A549 (cell line): ENCODE data around the gene NPRL2. TPM values are rescaled to one million over a fixed set of nuclear protein-coding genes. Genes with fewer than 3 reads are reported as not detected.

ENCODE experiments used
- ATAC-seq, 2 experiments: fragments of 200-7000 bp in 1 of 2; fragments of >200 bp in 1 of 2; cut with Nextera tagmentation in 1 of 2; cut with Tn5 transposase in 1 of 2; 3 replicates each; pipeline versions ENCODE4 v1.8.0 to v1.9.1; 2018 to 2020; ENCODE audit warnings: mild to moderate bottlenecking in 1 of 2, moderate library complexity in 1 of 2
- CTCF ChIA-PET: fragments of 300-600 bp; sonication (Branson Sonifier 250); formaldehyde crosslinking; extraction: SDS; loops from one replicate; lab custom pipeline; 2021; ENCODE audit warnings: antibody characterized with exemption, inconsistent platforms; lab: Yijun Ruan, JAX
- POLR2A ChIA-PET: fragments of 350-600 bp; formaldehyde crosslinking; extraction: SDS; loops from one replicate; lab custom pipeline; 2021; ENCODE audit warnings: antibody characterized with exemption, inconsistent platforms; lab: Yijun Ruan, JAX
- DNase-seq, 2 experiments: peaks; one replicate each; pipeline versions ENCODE4 v3.0.0 to v3.0.0-alpha.2; 2011 to 2016; ENCODE audit warnings: low read depth in 1 of 2, low spot score in 1 of 2
- FAIRE-seq: peaks from 2 replicates; lab custom pipeline; 2011; peaks lifted over from hg19 to GRCh38; lab: Jason Lieb, UNC
- H3K27ac ChIP-seq, 2 experiments: fragments of >200 bp; sonication (Bioruptor Twin); formaldehyde crosslinking; 3 replicates each; pipeline ENCODE4 v1.5.1; 2016 to 2017
- H3K4me1 ChIP-seq: fragments of >200 bp; sonication (Bioruptor Twin); formaldehyde crosslinking; 3 replicates; pipeline ENCODE4 v1.6.1; 2016
- H3K4me2 ChIP-seq: fragments of >200 bp; sonication (Bioruptor Twin); formaldehyde crosslinking; 3 replicates; pipeline ENCODE4 v1.6.1; 2016
- H3K4me3 ChIP-seq: fragments of >200 bp; sonication (Bioruptor Twin); formaldehyde crosslinking; 3 replicates; pipeline ENCODE4 v1.5.1; 2016
- H3K9me3 ChIP-seq: fragments of >200 bp; sonication (Bioruptor Twin); formaldehyde crosslinking; 3 replicates; pipeline ENCODE4 v1.6.1; 2016
- CBX2 ChIP-seq: fragments of 200-600 bp; sonication (generic); IDR thresholded peaks from 2 replicates; pipeline ENCODE4 v1.6.1; 2016; ENCODE audit warnings: low read depth, mild to moderate bottlenecking, borderline replicate concordance
- CBX8 ChIP-seq: fragments of 200-600 bp; sonication (generic); IDR thresholded peaks from 2 replicates; pipeline ENCODE4 v1.6.1; 2016
- CEBPB ChIP-seq, 2 experiments: fragments of >200 bp in 1 of 2; sonication (Bioruptor Twin) in 1 of 2; formaldehyde crosslinking in 1 of 2; IDR thresholded peaks; 2 replicates each; pipeline ENCODE4 v1.6.1; 2012 to 2016
- EHF ChIP-seq: fragments of 250-450 bp; sonication (Bioruptor Pico); IDR thresholded peaks from 2 replicates; pipeline ENCODE4 v1.5.0; 2020; ENCODE audit warnings: mild to moderate bottlenecking
- EP300 ChIP-seq, 2 experiments: fragments of >200 bp; sonication (Bioruptor Twin); formaldehyde crosslinking; IDR thresholded peaks; 2 replicates in 1 of 2; 3 replicates in 1 of 2; pipeline ENCODE4 v1.6.1; 2016 to 2017
- ESRRA ChIP-seq: fragments of 150-350 bp; IDR thresholded peaks from 2 replicates; pipeline ENCODE4 v1.6.1; 2014; ENCODE audit warnings: mild to moderate bottlenecking, low read length, borderline replicate concordance
- FOXS1 ChIP-seq: fragments of 250-450 bp; sonication (Bioruptor Pico); IDR thresholded peaks from 2 replicates; pipeline ENCODE4 v1.5.0; 2020; ENCODE audit warnings: mild to moderate bottlenecking, moderate library complexity
- HDAC2 ChIP-seq: fragments of 200-600 bp; sonication (generic); IDR thresholded peaks from 2 replicates; pipeline ENCODE4 v1.6.1; 2016
- HOXB5 ChIP-seq: fragments of 250-450 bp; sonication (Bioruptor Pico); IDR thresholded peaks from 2 replicates; pipeline ENCODE4 v1.5.0; 2020; ENCODE audit warnings: mild to moderate bottlenecking, moderate library complexity
- KDM1A ChIP-seq: fragments of 200-600 bp; sonication (generic); IDR thresholded peaks from 2 replicates; pipeline ENCODE4 v1.6.1; 2016; ENCODE audit warnings: low read depth, mild to moderate bottlenecking
- KDM5A ChIP-seq: fragments of 200-600 bp; sonication (generic); IDR thresholded peaks from 2 replicates; pipeline ENCODE4 v1.6.1; 2016; ENCODE audit warnings: antibody characterized with exemption, mild to moderate bottlenecking
- NFE2L2 ChIP-seq: fragments of 150-350 bp; conservative IDR thresholded peaks from 2 replicates; pipeline ENCODE4 v1.6.1; 2014; ENCODE audit warnings: low read length
- NPAS2 ChIP-seq: fragments of 250-450 bp; sonication (Bioruptor Pico); IDR thresholded peaks from 2 replicates; pipeline ENCODE4 v1.8.0; 2022; ENCODE audit warnings: mild to moderate bottlenecking, moderate library complexity, borderline replicate concordance
- PHF8 ChIP-seq: fragments of 200-600 bp; sonication (generic); IDR thresholded peaks from 2 replicates; pipeline ENCODE4 v1.6.1; 2016; ENCODE audit warnings: low read depth, mild to moderate bottlenecking, antibody characterized with exemption, moderate library complexity, borderline replicate concordance
- POLR2A ChIP-seq: IDR thresholded peaks from 2 replicates; pipeline ENCODE4 v1.6.1; 2012; ENCODE audit warnings: mild to moderate bottlenecking, low read length
- RCOR1 ChIP-seq: fragments of 150-350 bp; IDR thresholded peaks from 2 replicates; pipeline ENCODE4 v1.6.1; 2014; ENCODE audit warnings: antibody characterized with exemption, low read length, low read depth
- RFX5 ChIP-seq: fragments of 450-650 bp; IDR thresholded peaks from 2 replicates; pipeline ENCODE4 v1.7.1; 2014; ENCODE audit warnings: antibody characterized with exemption, mild to moderate bottlenecking, moderate library complexity
- SMC3 ChIP-seq: fragments of >200 bp; sonication (Bioruptor Twin); formaldehyde crosslinking; IDR thresholded peaks from 3 replicates; pipeline ENCODE4 v1.6.1; 2018; ENCODE audit warnings: inconsistent platforms
- SREBF2 ChIP-seq: fragments of 450-650 bp; IDR thresholded peaks from 2 replicates; pipeline ENCODE4 v1.6.1; 2014; ENCODE audit warnings: mild to moderate bottlenecking, moderate library complexity
- ZC3H11A ChIP-seq: fragments of 450-650 bp; IDR thresholded peaks from 2 replicates; pipeline ENCODE4 v1.6.1; 2014; ENCODE audit warnings: antibody characterized with exemption, mild to moderate bottlenecking
- ZNF302 ChIP-seq: fragments of 250-450 bp; sonication (Bioruptor Pico); IDR thresholded peaks from 2 replicates; pipeline ENCODE4 v1.9.0; 2021; ENCODE audit warnings: inconsistent platforms, mild to moderate bottlenecking, moderate library complexity
- WGBS: methylation state at CpG from one replicate; pipeline ENCODE4 v1.1.6; 2017; ENCODE audit errors: missing lambda C conversion rate; 5-methylcytosine and 5-hydroxymethylcytosine counted together
- polyA plus RNA-seq, 4 experiments: library from polyadenylated mRNA; depleted of rRNA in 3 of 4; stranded (reverse); fragments of >200 nt; fragmentation: RNase III in 1 of 4; extraction: RNeasy Plus Mini Kit Qiagen cat#74134 plus additional on column Dnase treatment in 1 of 4; gene quantifications; 2 replicates in 3 of 4; 3 replicates in 1 of 4; pipeline ENCODE4 v1.2.3, GENCODE V29; 2011 to 2017
- TF ChIP-seq, protein P1 (sequence below): fragments of >200 bp; sonication (Bioruptor Twin); formaldehyde crosslinking; IDR thresholded peaks from 3 replicates; pipeline ENCODE4 v1.6.1; 2016
- TF ChIP-seq, protein P2 (sequence below): fragments of 150-350 bp; IDR thresholded peaks from 2 replicates; pipeline ENCODE4 v1.6.1; 2014; ENCODE audit warnings: low read depth, mild to moderate bottlenecking, low read length
- TF ChIP-seq, protein P3 (sequence below): fragments of >200 bp; sonication (Bioruptor Twin); formaldehyde crosslinking; IDR thresholded peaks from 2 replicates; pipeline ENCODE4 v1.6.1; 2016
- TF ChIP-seq, protein P4 (sequence below): fragments of 450-650 bp; IDR thresholded peaks from 2 replicates; pipeline ENCODE4 v1.6.1; 2014; ENCODE audit warnings: antibody characterized with exemption
- TF ChIP-seq, protein P5 (sequence below): fragments of 200-600 bp; sonication (generic); IDR thresholded peaks from 2 replicates; pipeline ENCODE4 v1.6.1; 2016; ENCODE audit warnings: antibody characterized with exemption, mild to moderate bottlenecking, moderate library complexity
- TF ChIP-seq, protein P6 (sequence below): IDR thresholded peaks from 2 replicates; pipeline ENCODE4 v1.6.1; 2012; ENCODE audit warnings: low read depth, borderline replicate concordance

NPRL2 gene
- polyA plus RNA-seq, 2 of the 4 experiments (the other 2 are of a cell fraction): 19.5 to 19.9 TPM

DNA sequence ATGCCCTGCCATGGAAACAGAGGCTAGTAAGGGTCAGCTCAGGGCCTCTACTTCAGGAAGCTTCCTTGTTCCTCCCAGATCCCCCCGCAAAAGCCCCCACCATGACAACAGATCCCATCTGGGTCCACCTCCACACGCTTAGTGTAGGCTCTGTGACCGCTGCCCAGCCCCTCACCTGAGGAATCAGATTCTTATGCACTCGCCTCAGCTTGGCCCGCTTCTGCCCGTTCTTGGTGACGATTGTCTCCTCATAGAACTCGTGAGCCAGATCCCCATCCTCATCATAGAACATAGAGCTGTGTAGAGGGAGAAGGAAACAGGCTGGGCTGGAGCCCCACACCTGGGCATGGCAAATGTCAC, 24.4 kb downstream of the NPRL2 start:
- 95% methylated on average over 8 of the region's 8 CpGs for WGBS
- POLR2A ChIA-PET: no interaction called here
- TF ChIP-seq EP300 (IDR thresholded peaks at IDR 0.05) (no peak), CEBPB (IDR thresholded peaks at IDR 0.05) (no peak), HOXB5 (CRISPR knock-in tag) (no peak), NFE2L2 (no peak), RCOR1 (no peak), CBX2 (no peak), HDAC2 (no peak), PHF8 (no peak), EHF (CRISPR knock-in tag) (no peak), NPAS2 (CRISPR knock-in tag) (no peak), FOXS1 (CRISPR knock-in tag) (no peak)
- TF ChIP-seq, protein P1, sequence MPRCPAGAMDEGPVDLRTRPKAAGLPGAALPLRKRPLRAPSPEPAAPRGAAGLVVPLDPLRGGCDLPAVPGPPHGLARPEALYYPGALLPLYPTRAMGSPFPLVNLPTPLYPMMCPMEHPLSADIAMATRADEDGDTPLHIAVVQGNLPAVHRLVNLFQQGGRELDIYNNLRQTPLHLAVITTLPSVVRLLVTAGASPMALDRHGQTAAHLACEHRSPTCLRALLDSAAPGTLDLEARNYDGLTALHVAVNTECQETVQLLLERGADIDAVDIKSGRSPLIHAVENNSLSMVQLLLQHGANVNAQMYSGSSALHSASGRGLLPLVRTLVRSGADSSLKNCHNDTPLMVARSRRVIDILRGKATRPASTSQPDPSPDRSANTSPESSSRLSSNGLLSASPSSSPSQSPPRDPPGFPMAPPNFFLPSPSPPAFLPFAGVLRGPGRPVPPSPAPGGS: no peak
- TF ChIP-seq, protein P2, sequence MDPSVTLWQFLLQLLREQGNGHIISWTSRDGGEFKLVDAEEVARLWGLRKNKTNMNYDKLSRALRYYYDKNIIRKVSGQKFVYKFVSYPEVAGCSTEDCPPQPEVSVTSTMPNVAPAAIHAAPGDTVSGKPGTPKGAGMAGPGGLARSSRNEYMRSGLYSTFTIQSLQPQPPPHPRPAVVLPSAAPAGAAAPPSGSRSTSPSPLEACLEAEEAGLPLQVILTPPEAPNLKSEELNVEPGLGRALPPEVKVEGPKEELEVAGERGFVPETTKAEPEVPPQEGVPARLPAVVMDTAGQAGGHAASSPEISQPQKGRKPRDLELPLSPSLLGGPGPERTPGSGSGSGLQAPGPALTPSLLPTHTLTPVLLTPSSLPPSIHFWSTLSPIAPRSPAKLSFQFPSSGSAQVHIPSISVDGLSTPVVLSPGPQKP: no peak

DNA sequence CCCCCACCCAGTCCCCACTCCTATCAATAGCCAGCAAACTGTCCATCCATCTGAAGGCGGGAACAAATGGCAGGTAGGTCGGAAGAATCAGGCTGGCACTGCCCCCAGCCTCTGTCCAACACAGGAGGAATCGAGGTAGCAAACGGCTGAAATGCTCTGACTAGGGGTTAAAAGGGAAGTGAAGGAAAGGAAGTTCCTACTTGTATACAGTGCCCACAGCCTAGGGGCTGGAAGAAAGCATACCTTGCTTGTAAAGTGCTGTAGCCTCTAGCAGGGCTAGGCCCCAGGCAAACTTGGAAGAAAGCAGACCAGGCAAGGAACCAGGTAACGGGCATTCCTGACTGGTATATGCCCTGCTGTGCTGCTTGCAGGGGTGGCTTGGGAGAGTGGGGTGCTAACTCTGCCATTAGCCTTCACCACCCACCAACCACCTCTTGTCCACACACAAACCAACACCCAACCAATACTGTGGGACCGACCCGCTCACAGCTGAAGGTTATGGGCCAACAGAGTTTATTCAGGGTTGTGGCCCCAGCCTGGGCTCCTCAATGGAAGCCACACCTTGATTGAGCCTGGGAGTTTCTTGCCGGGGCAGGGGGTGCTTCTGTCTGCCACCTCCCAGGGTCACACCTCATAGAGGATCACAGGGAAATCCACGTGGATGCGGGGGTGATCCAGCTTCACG, 24.9 kb downstream of the NPRL2 start:
- TF ChIP-seq POLR2A (no peak), SMC3 (no peak), FOXS1 (CRISPR knock-in tag) (no peak), KDM5A (no peak), CEBPB (IDR thresholded peaks at IDR 0.05) (no peak), ESRRA (no peak), RFX5 (no peak), SREBF2 (no peak), KDM1A (no peak), ZC3H11A (no peak), CBX2 (no peak), HDAC2 (no peak), CBX8 (no peak), ZNF302 (CRISPR knock-in tag) (no peak), RCOR1 (no peak)
- TF ChIP-seq, protein P3, sequence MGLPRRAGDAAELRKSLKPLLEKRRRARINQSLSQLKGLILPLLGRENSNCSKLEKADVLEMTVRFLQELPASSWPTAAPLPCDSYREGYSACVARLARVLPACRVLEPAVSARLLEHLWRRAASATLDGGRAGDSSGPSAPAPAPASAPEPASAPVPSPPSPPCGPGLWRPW: no peak
- TF ChIP-seq, protein P4, sequence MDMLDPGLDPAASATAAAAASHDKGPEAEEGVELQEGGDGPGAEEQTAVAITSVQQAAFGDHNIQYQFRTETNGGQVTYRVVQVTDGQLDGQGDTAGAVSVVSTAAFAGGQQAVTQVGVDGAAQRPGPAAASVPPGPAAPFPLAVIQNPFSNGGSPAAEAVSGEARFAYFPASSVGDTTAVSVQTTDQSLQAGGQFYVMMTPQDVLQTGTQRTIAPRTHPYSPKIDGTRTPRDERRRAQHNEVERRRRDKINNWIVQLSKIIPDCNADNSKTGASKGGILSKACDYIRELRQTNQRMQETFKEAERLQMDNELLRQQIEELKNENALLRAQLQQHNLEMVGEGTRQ: no peak
- TF ChIP-seq, protein P5, sequence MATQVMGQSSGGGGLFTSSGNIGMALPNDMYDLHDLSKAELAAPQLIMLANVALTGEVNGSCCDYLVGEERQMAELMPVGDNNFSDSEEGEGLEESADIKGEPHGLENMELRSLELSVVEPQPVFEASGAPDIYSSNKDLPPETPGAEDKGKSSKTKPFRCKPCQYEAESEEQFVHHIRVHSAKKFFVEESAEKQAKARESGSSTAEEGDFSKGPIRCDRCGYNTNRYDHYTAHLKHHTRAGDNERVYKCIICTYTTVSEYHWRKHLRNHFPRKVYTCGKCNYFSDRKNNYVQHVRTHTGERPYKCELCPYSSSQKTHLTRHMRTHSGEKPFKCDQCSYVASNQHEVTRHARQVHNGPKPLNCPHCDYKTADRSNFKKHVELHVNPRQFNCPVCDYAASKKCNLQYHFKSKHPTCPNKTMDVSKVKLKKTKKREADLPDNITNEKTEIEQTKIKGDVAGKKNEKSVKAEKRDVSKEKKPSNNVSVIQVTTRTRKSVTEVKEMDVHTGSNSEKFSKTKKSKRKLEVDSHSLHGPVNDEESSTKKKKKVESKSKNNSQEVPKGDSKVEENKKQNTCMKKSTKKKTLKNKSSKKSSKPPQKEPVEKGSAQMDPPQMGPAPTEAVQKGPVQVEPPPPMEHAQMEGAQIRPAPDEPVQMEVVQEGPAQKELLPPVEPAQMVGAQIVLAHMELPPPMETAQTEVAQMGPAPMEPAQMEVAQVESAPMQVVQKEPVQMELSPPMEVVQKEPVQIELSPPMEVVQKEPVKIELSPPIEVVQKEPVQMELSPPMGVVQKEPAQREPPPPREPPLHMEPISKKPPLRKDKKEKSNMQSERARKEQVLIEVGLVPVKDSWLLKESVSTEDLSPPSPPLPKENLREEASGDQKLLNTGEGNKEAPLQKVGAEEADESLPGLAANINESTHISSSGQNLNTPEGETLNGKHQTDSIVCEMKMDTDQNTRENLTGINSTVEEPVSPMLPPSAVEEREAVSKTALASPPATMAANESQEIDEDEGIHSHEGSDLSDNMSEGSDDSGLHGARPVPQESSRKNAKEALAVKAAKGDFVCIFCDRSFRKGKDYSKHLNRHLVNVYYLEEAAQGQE: no peak
- TF ChIP-seq, protein P6, sequence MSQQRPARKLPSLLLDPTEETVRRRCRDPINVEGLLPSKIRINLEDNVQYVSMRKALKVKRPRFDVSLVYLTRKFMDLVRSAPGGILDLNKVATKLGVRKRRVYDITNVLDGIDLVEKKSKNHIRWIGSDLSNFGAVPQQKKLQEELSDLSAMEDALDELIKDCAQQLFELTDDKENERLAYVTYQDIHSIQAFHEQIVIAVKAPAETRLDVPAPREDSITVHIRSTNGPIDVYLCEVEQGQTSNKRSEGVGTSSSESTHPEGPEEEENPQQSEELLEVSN: no peak
- H3K9me3 ChIP-seq: no peaks in the 10 kb centered on the region
- no peak for FAIRE-seq
- no peak for ATAC-seq
- H3K4me1 ChIP-seq: peaks cover 21% of the 10 kb centered on the region
- ChIA-PET CTCF (interaction anchor here (1.1 to 5.1 kb wide), 6 partner anchors 9 to 131 kb away, joined by 3 to 56 read pairs (median 8); partner anchors contain the start of genes GNAI2, HYAL3 and NAA80), POLR2A (no interaction called here)
- no peak overlapping the region for H3K4me3 ChIP-seq
- WGBS: 80% methylated on average over 11 of the region's 11 CpGs
- H3K27ac ChIP-seq: no peak overlapping the region
- no peak overlapping the region for H3K4me2 ChIP-seq
- no peak for DNase-seq

More for the DNA sequence above, 24.4 kb downstream of the NPRL2 start:
- H3K4me1 ChIP-seq: peaks cover 21% of the 10 kb centered on the region
- no peak overlapping the region for H3K4me3 ChIP-seq
- DNase-seq (no peak), FAIRE-seq (no peak), ATAC-seq (no peak)
- CTCF ChIA-PET: interaction anchor here (1.2 kb wide), 1 partner anchor 27 kb away, joined by 3 read pairs; the partner anchor contains the start of genes HYAL3 and NAA80
- no peak overlapping the region for H3K4me2 ChIP-seq
- no peaks in the 10 kb centered on the region for H3K9me3 ChIP-seq
- no peak overlapping the region for H3K27ac ChIP-seq
